GM23338 (cell line): Measurements from ENCODE around the gene NOVA2. TPM values are rescaled to one million over a fixed set of nuclear protein-coding genes. Genes with fewer than 3 reads are reported as not detected.

Experiments used
- ATAC-seq: fragments of 200-7000 bp; cut with Tn5 transposase; 3 replicates; pipeline ENCODE4 v1.9.1; 2020
- DNase-seq: peaks from one replicate; pipeline ENCODE4 v3.0.0-alpha.2; 2015; ENCODE audit warnings: low spot score
- H2AFZ ChIP-seq: fragments of 200-600 bp; sonication (generic); 2 replicates; pipeline ENCODE4 v1.8.0; 2016; ENCODE audit warnings: antibody characterized with exemption, mild to moderate bottlenecking, moderate library complexity
- H3F3A ChIP-seq: fragments of 200-600 bp; sonication (generic); replicated peaks from 2 replicates; pipeline ENCODE4 v1.8.0; 2017; ENCODE audit warnings: antibody characterized with exemption, mixed run types, low read depth
- H3K27ac ChIP-seq: fragments of 200-600 bp; sonication (generic); 2 replicates; pipeline ENCODE4 v1.6.1; 2016; ENCODE audit warnings: low read depth
- H3K27me3 ChIP-seq: fragments of 200-600 bp; sonication (generic); 2 replicates; pipeline ENCODE4 v1.8.0; 2016; ENCODE audit warnings: mild to moderate bottlenecking, mixed run types, moderate library complexity; ENCODE audit not compliant: insufficient read depth
- H3K36me3 ChIP-seq: fragments of 200-600 bp; sonication (generic); 2 replicates; pipeline ENCODE4 v1.8.0; 2016; ENCODE audit warnings: mild to moderate bottlenecking; ENCODE audit not compliant: insufficient read depth
- H3K4me1 ChIP-seq: fragments of 200-600 bp; sonication (generic); 2 replicates; pipeline ENCODE4 v1.8.0; 2016; ENCODE audit warnings: mild to moderate bottlenecking, moderate library complexity; ENCODE audit not compliant: insufficient read depth
- H3K4me2 ChIP-seq: fragments of 200-600 bp; sonication (generic); 2 replicates; pipeline ENCODE4 v1.7.1; 2017; ENCODE audit warnings: mixed run types
- H3K4me3 ChIP-seq: fragments of 200-600 bp; sonication (generic); 2 replicates; pipeline ENCODE4 v1.6.1; 2016; ENCODE audit warnings: mixed run types
- H3K79me2 ChIP-seq: fragments of 200-600 bp; sonication (generic); replicated peaks from 2 replicates; pipeline ENCODE4 v1.8.0; 2017; ENCODE audit warnings: mild to moderate bottlenecking; ENCODE audit not compliant: insufficient read depth
- H3K9me2 ChIP-seq: fragments of 200-600 bp; sonication (generic); 2 replicates; pipeline ENCODE4 v1.8.0; 2017; ENCODE audit not compliant: insufficient read depth
- H4K20me1 ChIP-seq: fragments of 200-600 bp; sonication (generic); replicated peaks from 2 replicates; pipeline ENCODE4 v1.8.0; 2017; ENCODE audit warnings: mild to moderate bottlenecking; ENCODE audit not compliant: insufficient read depth
- H3K27ac Mint-ChIP-seq: 2 replicates; pipeline ENCODE4 v1.8.0; 2020; ENCODE audit warnings: inconsistent platforms, mild to moderate bottlenecking, moderate library complexity, mixed read lengths
- H3K27me3 Mint-ChIP-seq: 3 replicates; pipeline ENCODE4 v1.8.0; 2022; ENCODE audit warnings: low read depth, mild to moderate bottlenecking, moderate library complexity, mixed read lengths, inconsistent platforms; ENCODE audit not compliant: insufficient read depth, poor library complexity
- H3K36me3 Mint-ChIP-seq: 3 replicates; pipeline ENCODE4 v1.8.0; 2021; ENCODE audit warnings: low read depth, mild to moderate bottlenecking, inconsistent platforms, moderate library complexity, mixed read lengths
- H3K4me1 Mint-ChIP-seq: 3 replicates; pipeline ENCODE4 v1.8.0; 2020; ENCODE audit warnings: mild to moderate bottlenecking, inconsistent platforms, mixed read lengths
- H3K4me3 Mint-ChIP-seq: 3 replicates; pipeline ENCODE4 v1.8.0; 2021; ENCODE audit warnings: moderate library complexity, mild to moderate bottlenecking, inconsistent platforms, mixed read lengths
- H3K9me3 Mint-ChIP-seq: 3 replicates; pipeline ENCODE4 v1.8.0; 2020; ENCODE audit warnings: moderate library complexity, mild to moderate bottlenecking, inconsistent platforms, mixed read lengths
- CREB1 ChIP-seq: fragments of 250-450 bp; sonication (Bioruptor Pico); IDR thresholded peaks from 2 replicates; pipeline ENCODE4 v1.5.0; 2020; ENCODE audit warnings: low read depth, mild to moderate bottlenecking, moderate library complexity
- EZH2phosphoT487 ChIP-seq: fragments of 200-600 bp; sonication (generic); IDR thresholded peaks from one replicate; pipeline ENCODE4 v1.8.1; 2018; ENCODE audit warnings: antibody characterized with exemption; ENCODE audit not compliant: unreplicated experiment
- JUNB ChIP-seq: IDR thresholded peaks from one replicate; pipeline ENCODE4 v1.6.1; 2016; ENCODE audit warnings: antibody characterized with exemption; ENCODE audit not compliant: unreplicated experiment
- POLR2AphosphoS5 ChIP-seq: IDR thresholded peaks from 2 replicates; pipeline ENCODE4 v1.6.1; 2016; ENCODE audit warnings: antibody characterized with exemption, low read depth
- REST ChIP-seq: IDR thresholded peaks from one replicate; pipeline ENCODE4 v1.6.1; 2018; ENCODE audit warnings: antibody characterized with exemption; ENCODE audit not compliant: unreplicated experiment
- STAT1 ChIP-seq: IDR thresholded peaks from one replicate; pipeline ENCODE4 v1.6.1; 2016; ENCODE audit warnings: antibody characterized with exemption; ENCODE audit not compliant: unreplicated experiment
- ZNF114 ChIP-seq: fragments of 250-450 bp; sonication (Bioruptor Pico); IDR thresholded peaks from 2 replicates; pipeline ENCODE4 v1.5.0; 2020; ENCODE audit warnings: mild to moderate bottlenecking, moderate library complexity
- polyA plus RNA-seq: library from polyadenylated mRNA; unstranded; fragments of >200 nt; fragmentation: Nextera tagmentation; extraction: Ambion mirVana; gene quantifications from 2 replicates; pipeline ENCODE4 v1.2.1, GENCODE V29; 2016
- total RNA-seq: library from RNA; depleted of rRNA; stranded (reverse); fragments of >200 nt; shearing (Covaris generic); gene quantifications from 2 replicates; pipeline ENCODE4 v1.2.3, GENCODE V29; 2014
- TF ChIP-seq, protein P1 (sequence below): IDR thresholded peaks from 2 replicates; pipeline ENCODE4 v1.6.1; 2016; ENCODE audit warnings: antibody characterized with exemption

NOVA2 gene
- total and polyA plus RNA-seq, 2 experiments from 2014 or later = 5.1 to 13.7 TPM

DNA sequence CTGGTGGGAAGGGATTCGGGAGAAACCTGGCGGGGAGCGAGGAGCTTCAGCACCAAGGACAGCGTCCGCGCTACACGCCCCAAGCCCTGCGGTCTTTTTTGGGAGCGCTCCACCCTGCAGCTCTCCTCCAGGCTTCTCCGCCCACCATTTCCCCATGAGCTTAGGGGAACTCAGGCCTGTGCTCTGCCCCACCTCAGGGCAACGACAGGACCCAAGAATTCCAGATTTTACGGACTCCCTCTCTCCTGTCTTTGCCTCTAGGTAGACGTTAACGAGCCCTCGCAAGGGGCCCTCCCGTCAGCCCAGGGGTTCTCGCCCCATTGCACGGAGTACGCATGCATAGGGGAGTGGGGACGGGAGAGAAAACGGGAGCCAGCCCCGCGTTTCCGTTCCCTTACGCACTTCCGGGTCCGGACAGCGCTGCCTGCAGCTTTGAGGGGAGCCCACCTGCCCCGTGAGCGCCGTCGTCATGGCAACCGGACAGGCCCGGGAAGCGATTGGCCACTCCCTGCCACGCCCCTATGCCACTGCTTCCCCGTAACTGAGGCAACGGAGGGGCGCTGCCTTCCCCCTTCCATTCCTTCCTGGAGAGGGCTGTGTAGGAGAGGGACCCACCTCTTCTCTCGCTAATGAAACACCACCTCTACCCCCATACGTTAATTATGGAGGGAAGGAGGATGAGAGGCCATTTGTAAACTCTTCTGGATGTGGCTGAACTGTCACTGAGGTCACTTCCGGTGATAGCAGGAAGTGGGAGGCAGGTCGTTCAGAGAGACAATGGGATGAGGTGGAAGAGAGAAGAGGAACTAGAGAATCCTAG, 20.8 kb downstream of the NOVA2 start:
- Mint-ChIP-seq H3K27me3 (peaks cover 16% of the 10 kb centered on the region), H3K27ac (peak overlapping the region; percentile 83), H3K36me3 (peaks cover 4% of the 10 kb centered on the region), H3K4me1 (peaks cover 8% of the 10 kb centered on the region; the same call in 2 of the 3 replicates), H3K9me3 (no peaks in the 10 kb centered on the region), H3K4me3 (peak overlapping the region; percentile 80)
- Histone ChIP-seq H3K27ac (peak overlapping the region; percentile 65; the same call in 1 of the 2 replicates), H3K4me3 (peak overlapping the region; percentile 85), H3K79me2 (no peaks in the 10 kb centered on the region), H3K27me3 (no peaks in the 10 kb centered on the region), H3K36me3 (no peaks in the 10 kb centered on the region), H2AFZ (no peak overlapping the region), H3K4me2 (peak overlapping the region; percentile 94), H4K20me1 (peaks cover 11% of the 10 kb centered on the region; the same call in 1 of the 2 replicates), H3K9me2 (peaks cover 5% of the 10 kb centered on the region; the same call in 1 of the 2 replicates), H3K4me1 (0 out of 2 replicates have a peak, but pooled peaks cover 6% of the 10 kb centered on the region), H3F3A (peaks cover 14% of the 10 kb centered on the region; the same call in 1 of the 2 replicates)
- peak; percentile 93 for ATAC-seq
- DNase-seq = peak; percentile 98
- no peak for TF ChIP-seq ZNF114
- TF ChIP-seq REST = peak; percentile 98
- TF ChIP-seq JUNB = no peak
- TF ChIP-seq EZH2phosphoT487 = no peak
- TF ChIP-seq, protein P1, sequence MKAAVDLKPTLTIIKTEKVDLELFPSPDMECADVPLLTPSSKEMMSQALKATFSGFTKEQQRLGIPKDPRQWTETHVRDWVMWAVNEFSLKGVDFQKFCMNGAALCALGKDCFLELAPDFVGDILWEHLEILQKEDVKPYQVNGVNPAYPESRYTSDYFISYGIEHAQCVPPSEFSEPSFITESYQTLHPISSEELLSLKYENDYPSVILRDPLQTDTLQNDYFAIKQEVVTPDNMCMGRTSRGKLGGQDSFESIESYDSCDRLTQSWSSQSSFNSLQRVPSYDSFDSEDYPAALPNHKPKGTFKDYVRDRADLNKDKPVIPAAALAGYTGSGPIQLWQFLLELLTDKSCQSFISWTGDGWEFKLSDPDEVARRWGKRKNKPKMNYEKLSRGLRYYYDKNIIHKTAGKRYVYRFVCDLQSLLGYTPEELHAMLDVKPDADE = peak; percentile 37; the same call in 1 of the 2 replicates
- no peak for TF ChIP-seq STAT1
- peak; percentile 80 for TF ChIP-seq CREB1 (CRISPR knock-in tag)
- TF ChIP-seq POLR2AphosphoS5 = no peak; the same call in 1 of the 2 replicates

- Histone ChIP-seq H3K27ac (no peak overlapping the region), H2AFZ (no peak overlapping the region), H3K4me1 (0 out of 2 replicates have a peak, but pooled peaks cover 6% of the 10 kb centered on the region), H3K4me2 (peak overlapping the region; percentile 94), H3K79me2 (no peaks in the 10 kb centered on the region), H3F3A (peaks cover 14% of the 10 kb centered on the region; the same call in 1 of the 2 replicates), H3K27me3 (no peaks in the 10 kb centered on the region), H4K20me1 (peaks cover 11% of the 10 kb centered on the region; the same call in 1 of the 2 replicates), H3K9me2 (peaks cover 5% of the 10 kb centered on the region; the same call in 1 of the 2 replicates), H3K36me3 (no peaks in the 10 kb centered on the region), H3K4me3 (peak overlapping the region; percentile 85)
- Mint-ChIP-seq H3K27me3 (peaks cover 16% of the 10 kb centered on the region), H3K36me3 (peaks cover 4% of the 10 kb centered on the region), H3K4me3 (peak overlapping the region; percentile 80), H3K4me1 (peaks cover 8% of the 10 kb centered on the region; the same call in 2 of the 3 replicates), H3K27ac (0 out of 2 replicates have a peak overlapping the region, but pooled peaks have one; percentile 83), H3K9me3 (no peaks in the 10 kb centered on the region)
- ATAC-seq (no peak), DNase-seq (no peak)
- TF ChIP-seq, protein P1 = no peak
- no peak for TF ChIP-seq JUNB
- TF ChIP-seq EZH2phosphoT487 = no peak
- no peak for TF ChIP-seq POLR2AphosphoS5
Observed at GRCh38 chr19:45952341-45952685, 21.4 kb downstream of the NOVA2 start.
